ENCODE results near the gene PHLDB2. TPM values are rescaled to one million over a fixed set of nuclear protein-coding genes. Genes with fewer than 3 reads are reported as not detected.

PHLDB2 gene
- polyA plus RNA-seq, 2 of the 4 experiments (the other 2 are of a cell fraction): 39.5 to 50.6 TPM

- TF ChIP-seq REST (IDR thresholded peaks at IDR 0.05) (no peak), ZC3H11A (IDR thresholded peaks at IDR 0.05) (no peak), HOXB13 (CRISPR knock-in tag; IDR thresholded peaks at IDR 0.05; ENCODE audit: low read depth) (no peak), MYC (IDR thresholded peaks at IDR 0.05; ENCODE audit: borderline replicate concordance, low read length) (no peak), MAFK (IDR thresholded peaks at IDR 0.05; ENCODE audit: partially characterized antibody) (no peak), ESRRA (IDR thresholded peaks at IDR 0.05; ENCODE audit: borderline replicate concordance, low read length) (no peak), POLR2AphosphoS2 (conservative IDR thresholded peaks at IDR 0.05; ENCODE audit: low read length) (no peak), ZFP36 (IDR thresholded peaks at IDR 0.05; ENCODE audit: borderline replicate concordance, partially characterized antibody) (no peak), BCL3 (IDR thresholded peaks at IDR 0.05) (no peak), ZNF302 (CRISPR knock-in tag; IDR thresholded peaks at IDR 0.05) (no peak), EHMT2 (IDR thresholded peaks at IDR 0.05; ENCODE audit: low read depth) (no peak), HOXB5 (CRISPR knock-in tag; IDR thresholded peaks at IDR 0.05) (no peak)
Observed at GRCh38 chr3:111999484-112000324, 140.6 kb downstream of the PHLDB2 start (continued).

GRCh38 chr3:112000367-112000771 is 141.3 kb downstream of the PHLDB2 start:
- no peaks in the 10 kb centered on the region; the same call in 2 of the 3 replicates for H3K4me1 ChIP-seq
- WGBS (ENCODE audit: missing lambda C conversion rate): 75% methylated on average over 5 of the region's 5 CpGs
- CTCF ChIA-PET: interaction anchor here (1.0 to 6.6 kb wide), 8 partner anchors 10 to 283 kb away, joined by 3 to 81 read pairs (median 5); partner anchors contain the start of gene ABHD10
- no peaks in the 10 kb centered on the region for H3K9me3 ChIP-seq
- no peak overlapping the region for H3K4me2 ChIP-seq
- POLR2A ChIA-PET: no interaction called here
- ATAC-seq (no peak), DNase-seq (ENCODE audit: low read depth in 1 of 2, low spot score in 1 of 2) (no peak), FAIRE-seq (no peak)
- TF ChIP-seq E2F6 (IDR thresholded peaks at IDR 0.05; ENCODE audit: borderline replicate concordance, low read depth): no peak
- no peak for TF ChIP-seq MAZ (IDR thresholded peaks at IDR 0.05; ENCODE audit: borderline replicate concordance, low read depth, low read length)
- TF ChIP-seq HES2 (IDR thresholded peaks at IDR 0.05): no peak
- no peak for TF ChIP-seq KDM1A (IDR thresholded peaks at IDR 0.05; ENCODE audit: low read depth)
- TF ChIP-seq ZC3H11A (IDR thresholded peaks at IDR 0.05): no peak
- TF ChIP-seq MAFK (IDR thresholded peaks at IDR 0.05; ENCODE audit: partially characterized antibody): no peak
- TF ChIP-seq TFCP2L1 (CRISPR knock-in tag; IDR thresholded peaks at IDR 0.05): no peak
- TF ChIP-seq HOXB5 (CRISPR knock-in tag; IDR thresholded peaks at IDR 0.05): no peak
- no peak for TF ChIP-seq MAX (IDR thresholded peaks at IDR 0.05)
- TF ChIP-seq SREBF2 (IDR thresholded peaks at IDR 0.05): no peak
- no peak for TF ChIP-seq NPAS2 (CRISPR knock-in tag; IDR thresholded peaks at IDR 0.05; ENCODE audit: borderline replicate concordance)
- TF ChIP-seq FOXS1 (CRISPR knock-in tag; IDR thresholded peaks at IDR 0.05): no peak
- no peak for TF ChIP-seq ELK1 (IDR thresholded peaks at IDR 0.05; ENCODE audit: low read depth, low read length)
- no peak for TF ChIP-seq JUNB (IDR thresholded peaks at IDR 0.05)
- TF ChIP-seq REST (IDR thresholded peaks at IDR 0.05): no peak
- TF ChIP-seq JUN (IDR thresholded peaks at IDR 0.05): no peak
- TF ChIP-seq CBX8 (IDR thresholded peaks at IDR 0.05): no peak
- TF ChIP-seq RARB (CRISPR knock-in tag; IDR thresholded peaks at IDR 0.05): no peak
- TF ChIP-seq CHD2 (IDR thresholded peaks at IDR 0.05; ENCODE audit: low read length, partially characterized antibody): no peak
- H3K27ac ChIP-seq: no peak overlapping the region
- no peak overlapping the region for H3K4me3 ChIP-seq
